Embryonic facial prominence (tissue), 1 donor: ENCODE measurements around the gene ULK1.
A peak's percentile ranks its signal among the peaks of the same experiment; 100 is the strongest.

Experiments used
- DNase-seq: peaks from one replicate; pipeline ENCODE4 v3.0.0-alpha.2; 2016; ENCODE audit errors: extremely low spot score

The ULK1 gene

DNA sequence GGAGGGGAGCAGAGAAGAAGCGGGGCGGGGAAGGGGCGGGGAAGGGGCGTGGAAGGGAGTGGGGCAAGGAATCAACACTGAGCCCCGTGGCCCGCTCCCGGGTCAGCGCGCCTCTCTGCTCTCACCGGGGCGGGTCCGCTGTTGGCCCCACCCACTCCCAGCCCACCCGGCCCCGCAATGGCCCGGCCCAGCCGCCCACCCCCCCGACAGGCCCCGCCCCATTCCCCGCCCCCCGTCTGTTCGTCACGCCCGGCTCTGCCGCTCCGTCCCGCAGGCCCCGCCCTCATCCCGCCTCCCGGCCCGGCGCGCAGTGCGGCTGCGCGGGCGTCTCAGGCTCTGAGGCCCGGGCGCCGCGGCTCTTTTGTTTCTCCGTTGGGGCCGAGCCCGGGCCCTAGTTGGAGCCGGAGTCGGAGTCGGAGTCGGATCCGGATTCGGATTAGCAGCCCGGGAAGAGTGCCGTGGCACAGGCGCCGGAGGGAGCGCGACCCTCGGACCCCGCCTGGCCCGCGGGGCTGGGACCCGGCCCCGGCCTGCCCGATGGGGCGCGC lies at the start of gene ULK1:
ULK1 (plus strand) TSS at position 310 of the 548 bp plus-strand sequence. CDS start 380 bp downstream, outside the sequence.
- DNase-seq = peak; percentile 82

DNA sequence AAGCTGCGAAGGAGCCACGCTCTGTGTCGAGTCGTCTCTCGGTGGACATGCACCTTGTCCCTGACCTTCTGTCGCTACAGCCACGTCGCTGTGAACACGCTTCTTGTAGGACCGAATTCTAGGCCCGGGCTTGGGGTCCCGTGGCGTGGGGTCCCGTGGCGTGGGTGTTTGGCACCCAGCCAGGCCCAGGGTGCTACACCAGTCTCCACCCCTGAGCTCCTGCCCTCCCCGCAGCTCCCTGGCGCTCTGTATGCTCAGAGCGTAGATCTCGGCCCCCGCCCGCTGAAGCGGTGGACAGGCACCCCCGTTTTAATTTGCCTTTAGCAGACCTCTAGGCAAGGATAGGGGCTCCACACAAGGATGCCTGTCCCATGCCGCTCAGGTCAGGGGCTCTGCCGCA lies 49.8 kb upstream of the ULK1 start:
- DNase-seq = no peak

DNA sequence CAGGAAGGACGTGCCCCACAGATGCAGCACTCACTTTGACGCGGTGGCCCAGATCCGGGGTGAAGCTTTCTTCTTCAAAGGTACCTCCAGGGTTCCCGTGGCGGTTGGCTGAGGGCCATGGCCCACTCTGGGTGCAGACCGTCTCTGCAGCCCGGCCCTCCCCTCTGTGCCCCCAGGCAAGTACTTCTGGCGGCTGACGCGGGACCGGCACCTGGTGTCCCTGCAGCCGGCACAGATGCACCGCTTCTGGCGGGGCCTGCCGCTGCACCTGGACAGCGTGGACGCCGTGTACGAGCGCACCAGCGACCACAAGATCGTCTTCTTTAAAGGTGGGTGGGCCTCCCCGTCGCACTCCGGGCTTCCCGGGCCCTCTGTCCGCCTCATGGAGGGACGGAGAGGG lies 49.3 kb upstream of the ULK1 start:
- DNase-seq = no peak

DNA sequence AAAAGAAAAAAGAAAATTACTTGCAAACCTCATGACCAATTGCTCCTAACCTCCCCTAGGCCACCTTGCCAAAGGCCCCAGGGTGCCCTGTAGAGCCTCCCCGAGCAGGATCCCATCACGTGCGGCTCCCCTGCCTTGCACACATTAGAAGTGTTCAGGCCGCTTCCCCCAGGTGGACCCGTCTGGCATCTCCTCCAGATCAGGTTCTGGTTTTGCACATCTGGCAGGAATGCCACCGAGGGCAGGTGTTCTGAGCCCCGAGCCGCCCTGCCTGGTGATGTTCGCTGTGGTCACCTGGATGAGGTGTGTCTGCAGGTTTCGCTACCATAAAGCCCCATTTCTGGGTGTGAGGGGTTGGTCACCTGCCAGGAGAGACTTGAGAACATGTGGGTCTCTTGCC lies 47.0 kb upstream of the ULK1 start:
- DNase-seq = no peak

GRCh38 chr12:131848753-131849152 lies 45.7 kb upstream of the ULK1 start:
- DNase-seq = no peak

GRCh38 chr12:131849700-131850553 lies 44.5 kb upstream of the ULK1 start:
- DNase-seq = no peak

- DNase-seq = no peak
These were observed 43.4 kb upstream of the ULK1 start for GRCh38 chr12:131850856-131851559.

DNA sequence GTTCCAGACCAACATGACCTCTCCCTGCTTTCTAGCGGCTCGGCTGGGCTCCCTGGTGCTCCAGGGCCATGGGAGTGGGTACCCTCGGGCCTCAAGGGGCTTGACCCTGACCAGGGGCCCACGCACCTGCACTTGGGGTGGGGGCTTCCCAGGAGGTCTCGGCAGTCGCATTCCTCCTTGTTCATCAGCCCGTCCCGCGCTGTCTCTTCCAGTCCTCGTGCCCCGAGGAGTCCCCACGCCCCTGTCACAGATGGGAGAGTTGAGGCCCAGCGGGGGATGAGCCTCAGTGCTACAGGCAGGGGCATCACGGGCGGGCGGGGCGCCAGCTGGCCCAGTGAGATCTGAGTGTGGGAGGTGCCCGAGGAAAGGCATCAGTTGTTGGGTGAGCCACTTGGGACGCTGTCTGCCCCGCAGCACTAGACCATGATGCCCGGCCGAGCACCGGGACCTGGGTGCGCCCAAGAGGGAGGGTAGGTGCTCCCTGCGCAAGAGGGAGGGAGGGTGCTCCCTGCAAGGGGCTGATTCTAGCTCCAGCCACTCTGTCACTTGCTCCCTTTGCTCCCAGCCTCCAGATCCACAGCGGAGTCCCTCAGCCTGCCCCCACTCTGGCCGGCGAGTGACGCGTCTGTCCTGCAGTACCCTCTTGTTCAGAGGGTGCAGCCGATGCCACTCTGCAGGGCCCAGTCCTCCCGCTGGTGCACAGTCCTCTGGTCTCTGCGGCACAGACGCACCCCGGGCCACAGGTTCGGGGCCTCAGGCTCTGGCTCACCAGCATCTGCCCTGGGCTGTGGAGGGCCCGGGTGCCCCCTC lies 42.5 kb upstream of the ULK1 start:
- DNase-seq = no peak

GRCh38 chr12:131852551-131853299 lies 41.7 kb upstream of the ULK1 start:
- no peak for DNase-seq

GRCh38 chr12:131853832-131854797 lies 40.3 kb upstream of the ULK1 start:
- DNase-seq = no peak

GRCh38 chr12:131854861-131855476 lies 39.5 kb upstream of the ULK1 start:
- DNase-seq = no peak

DNA sequence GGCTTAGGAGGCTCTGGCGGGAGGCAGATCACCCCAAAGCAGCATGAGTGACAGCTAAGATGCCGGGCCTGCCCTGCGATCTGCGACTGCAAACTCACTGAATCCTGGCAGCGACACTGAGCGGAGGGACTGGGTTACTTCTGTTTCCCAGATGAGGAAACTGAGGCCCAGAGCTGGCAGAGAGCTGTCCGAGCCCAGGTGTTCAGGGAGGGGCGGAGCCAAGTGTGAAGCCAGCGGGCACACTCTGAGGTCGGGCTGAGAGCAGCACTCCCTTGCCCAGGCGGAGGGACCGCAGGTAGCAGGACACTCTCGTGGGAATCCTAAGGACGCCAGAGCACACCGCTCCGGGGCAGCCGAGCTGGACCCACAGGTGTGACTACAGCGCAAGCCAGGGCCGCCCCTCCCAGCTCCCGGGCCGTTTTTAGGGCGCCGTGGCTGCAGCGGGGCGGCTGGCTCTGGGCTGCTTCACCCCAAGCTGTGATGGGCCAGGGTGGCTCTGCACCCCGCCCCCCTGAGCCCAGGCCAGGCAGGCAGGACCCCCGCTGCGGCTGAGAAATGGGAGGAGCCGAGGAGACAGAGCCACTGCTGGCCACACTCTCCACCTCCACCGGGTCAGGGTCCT lies 38.8 kb upstream of the ULK1 start:
- DNase-seq = no peak

GRCh38 chr12:131856366-131857097 lies 37.9 kb upstream of the ULK1 start:
- DNase-seq = no peak

- no peak for DNase-seq
These were observed 36.2 kb upstream of the ULK1 start for GRCh38 chr12:131857908-131858850.

DNA sequence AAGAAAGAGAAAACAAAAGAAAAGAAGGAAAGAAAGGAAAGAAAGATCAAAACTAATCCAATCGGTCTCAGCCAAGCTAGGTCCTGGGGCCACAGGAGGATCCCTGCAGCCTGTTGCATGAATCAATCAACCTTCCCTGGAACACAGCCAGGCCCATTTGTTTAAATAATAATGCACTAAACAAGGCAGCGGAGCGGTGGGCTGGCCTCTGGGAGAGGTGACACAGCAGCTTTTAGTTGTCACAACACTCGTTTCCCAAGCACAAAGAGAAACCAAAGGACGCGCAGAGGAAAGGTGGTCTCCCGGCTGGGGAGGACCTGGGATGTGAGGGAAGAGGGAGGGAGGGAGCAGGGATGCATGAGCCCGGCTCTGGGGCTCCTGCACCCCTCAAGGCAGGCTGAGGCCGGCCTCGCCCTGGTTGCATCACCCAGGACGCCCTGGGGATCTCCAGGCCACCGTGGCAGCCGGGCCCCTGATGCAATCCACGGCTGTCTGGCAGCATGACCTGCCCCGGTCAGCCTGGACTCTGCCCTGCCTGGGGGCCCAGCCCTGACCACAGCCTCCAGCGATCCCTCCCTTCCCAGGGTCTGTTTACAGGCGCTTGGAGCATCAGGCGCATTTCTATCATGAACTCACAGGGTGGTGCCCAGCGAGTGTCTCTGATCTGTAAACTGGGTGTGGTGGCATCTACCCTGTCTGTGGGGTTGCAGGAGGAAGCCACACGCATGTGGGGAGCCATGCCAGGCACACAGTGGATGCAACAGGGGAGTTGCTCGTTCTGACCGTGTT lies 33.8 kb upstream of the ULK1 start:
- DNase-seq = no peak

DNA sequence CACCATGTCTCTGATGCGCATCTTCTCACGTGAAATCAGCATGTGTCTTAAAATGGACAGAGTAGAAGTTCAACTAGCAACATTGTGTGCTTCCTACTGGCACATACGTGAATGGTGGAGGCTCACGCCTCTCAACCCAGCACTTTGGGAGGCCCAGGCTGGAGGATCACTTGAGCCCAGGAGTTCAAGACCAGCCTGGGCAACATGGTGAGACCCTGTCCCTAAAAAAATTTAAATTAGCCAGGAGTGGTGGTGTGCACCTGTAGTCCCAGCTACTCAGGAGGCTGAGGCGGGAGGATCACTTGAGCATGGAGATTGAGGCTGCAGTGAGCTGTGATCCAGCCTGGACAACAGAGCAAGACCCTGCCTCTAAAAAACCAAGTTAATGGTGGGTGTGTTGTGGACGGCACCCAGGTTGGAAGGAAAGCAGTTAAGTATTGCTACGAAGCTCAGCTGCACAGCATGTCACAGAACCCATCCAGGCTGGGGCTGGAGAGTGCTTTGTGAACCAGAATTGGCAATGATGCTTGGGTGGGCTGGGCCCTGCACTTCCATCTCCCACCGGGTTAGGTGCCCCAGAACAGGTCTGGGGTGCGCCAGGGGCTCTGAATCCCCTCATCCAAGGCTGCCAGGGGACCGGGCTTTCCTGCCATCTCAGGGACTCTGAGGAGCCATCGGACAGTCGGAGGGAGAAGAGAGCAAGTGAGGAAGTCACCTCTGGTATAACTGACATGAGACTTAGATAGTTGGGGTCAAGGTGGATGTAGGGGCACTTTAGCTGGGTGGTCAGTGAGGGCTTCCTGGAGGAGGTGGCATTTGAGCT lies 33.0 kb upstream of the ULK1 start:
- DNase-seq = no peak
